Right lobe of liver (tissue), 4 donors: Measurements from ENCODE around the gene GPR84.

ENCODE experiments used
- POLR2A ChIP-seq: fragments of 450-650 bp; IDR thresholded peaks from one replicate; pipeline ENCODE4 v1.6.1; 2017; ENCODE audit warnings: antibody characterized with exemption, mild to moderate bottlenecking
- TF ChIP-seq, protein P1 (sequence below), 4 donors: fragments of 200-600 bp in 3 of 4; fragments of 450-650 bp in 1 of 4; IDR thresholded peaks; one replicate each; pipeline versions ENCODE4 v1.5.1 to v1.8.0; 2016 to 2022; ENCODE audit warnings: antibody characterized with exemption in 4 of 4, mild to moderate bottlenecking in 2 of 4
- donor health status: DM: no; HTN: no; CAD: no.
- donor health status: DM: no; HTN: no; CAD: no.
- donor health status: DM: no; HTN: yes; CAD: no.

DNA sequence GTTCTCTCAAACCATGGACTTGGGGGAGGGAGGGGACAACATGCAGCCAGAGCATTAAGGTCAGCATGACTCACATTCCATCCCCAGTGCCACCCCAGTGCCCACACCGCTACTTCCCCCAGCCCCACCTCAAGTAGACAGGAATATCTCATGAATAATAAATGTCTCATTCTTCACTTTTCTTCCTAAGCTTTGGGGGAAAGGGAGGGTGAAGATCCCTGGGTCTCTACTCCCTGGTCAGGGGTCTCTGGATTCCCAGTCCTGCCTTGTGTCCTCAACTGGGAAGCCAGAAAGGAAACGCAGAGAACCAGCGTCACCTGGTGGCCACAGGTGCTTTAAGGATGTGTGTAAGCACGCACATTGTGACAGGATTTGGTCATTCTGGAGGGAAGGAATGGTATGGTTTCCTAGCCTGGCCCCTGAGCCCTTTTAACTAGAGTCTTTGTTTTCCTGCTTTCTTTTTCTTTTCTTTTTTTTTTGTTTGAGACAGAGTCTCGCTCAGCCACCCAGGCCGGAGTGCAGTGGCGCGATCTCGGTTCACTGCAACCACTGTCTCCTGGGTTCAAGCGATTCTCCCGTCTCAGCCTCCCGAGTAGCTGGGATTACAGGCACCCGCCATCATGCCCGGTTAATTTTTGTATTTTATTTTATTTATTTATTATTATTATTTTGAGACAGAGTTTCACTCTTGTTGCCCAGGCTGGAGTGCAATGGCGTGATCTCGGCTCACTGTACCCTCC, 3.4 kb downstream of the GPR84 start:
- TF ChIP-seq POLR2A: no peak
- TF ChIP-seq, protein P1, sequence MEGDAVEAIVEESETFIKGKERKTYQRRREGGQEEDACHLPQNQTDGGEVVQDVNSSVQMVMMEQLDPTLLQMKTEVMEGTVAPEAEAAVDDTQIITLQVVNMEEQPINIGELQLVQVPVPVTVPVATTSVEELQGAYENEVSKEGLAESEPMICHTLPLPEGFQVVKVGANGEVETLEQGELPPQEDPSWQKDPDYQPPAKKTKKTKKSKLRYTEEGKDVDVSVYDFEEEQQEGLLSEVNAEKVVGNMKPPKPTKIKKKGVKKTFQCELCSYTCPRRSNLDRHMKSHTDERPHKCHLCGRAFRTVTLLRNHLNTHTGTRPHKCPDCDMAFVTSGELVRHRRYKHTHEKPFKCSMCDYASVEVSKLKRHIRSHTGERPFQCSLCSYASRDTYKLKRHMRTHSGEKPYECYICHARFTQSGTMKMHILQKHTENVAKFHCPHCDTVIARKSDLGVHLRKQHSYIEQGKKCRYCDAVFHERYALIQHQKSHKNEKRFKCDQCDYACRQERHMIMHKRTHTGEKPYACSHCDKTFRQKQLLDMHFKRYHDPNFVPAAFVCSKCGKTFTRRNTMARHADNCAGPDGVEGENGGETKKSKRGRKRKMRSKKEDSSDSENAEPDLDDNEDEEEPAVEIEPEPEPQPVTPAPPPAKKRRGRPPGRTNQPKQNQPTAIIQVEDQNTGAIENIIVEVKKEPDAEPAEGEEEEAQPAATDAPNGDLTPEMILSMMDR (IDR thresholded peaks at IDR 0.05): peak; percentile 79 to 86 (median 82)
